NCI-H146 treated with DMSO at 0.1 percent for 48 hours (cell line): ENCODE data around the gene BMPR1B.

Experiments
- DNase-seq: peaks from one replicate; lab custom pipeline; 2025; ENCODE audit not compliant: unreplicated experiment; lab: John Stamatoyannopoulos, UW

Gene BMPR1B

GRCh38 chr4:94909645-94910044 is 151.9 kb downstream of the BMPR1B start:
- DNase-seq: no peak

- no peak for DNase-seq
Measured at GRCh38 chr4:94911106-94911505, 153.4 kb downstream of the BMPR1B start.

- DNase-seq: no peak
Measured at GRCh38 chr4:94912606-94913005, 154.9 kb downstream of the BMPR1B start.

- no peak for DNase-seq
Measured at GRCh38 chr4:94913316-94913715, 155.6 kb downstream of the BMPR1B start.

- no peak for DNase-seq
Measured at GRCh38 chr4:94917146-94917545, 159.4 kb downstream of the BMPR1B start.

GRCh38 chr4:94918543-94918942 is 160.8 kb downstream of the BMPR1B start:
- no peak for DNase-seq

GRCh38 chr4:94920369-94920768 is 162.6 kb downstream of the BMPR1B start:
- no peak for DNase-seq

- DNase-seq: no peak
Measured at GRCh38 chr4:94924566-94924965, 166.8 kb downstream of the BMPR1B start.

- DNase-seq: no peak
Measured at GRCh38 chr4:94925764-94926347, 168.1 kb downstream of the BMPR1B start.

GRCh38 chr4:94926936-94927335 is 169.2 kb downstream of the BMPR1B start:
- no peak for DNase-seq

GRCh38 chr4:94927696-94928095 is 169.9 kb downstream of the BMPR1B start:
- DNase-seq: no peak

GRCh38 chr4:94929696-94930095 is 171.9 kb downstream of the BMPR1B start:
- no peak for DNase-seq

GRCh38 chr4:94931626-94932025 is 173.9 kb downstream of the BMPR1B start:
- DNase-seq: no peak

GRCh38 chr4:94932366-94932765 is 174.6 kb downstream of the BMPR1B start:
- DNase-seq: no peak

- no peak for DNase-seq
Measured at GRCh38 chr4:94933799-94934198, 176.0 kb downstream of the BMPR1B start.

GRCh38 chr4:94934201-94934600 is 176.4 kb downstream of the BMPR1B start:
- DNase-seq: no peak

- no peak for DNase-seq
Measured at GRCh38 chr4:94934864-94935263, 177.1 kb downstream of the BMPR1B start.

GRCh38 chr4:94936854-94937253 is 179.1 kb downstream of the BMPR1B start:
- no peak for DNase-seq

- no peak for DNase-seq
Measured at GRCh38 chr4:94939791-94940519, 182.2 kb downstream of the BMPR1B start.

- no peak for DNase-seq
Measured at GRCh38 chr4:94940520-94940908, 182.8 kb downstream of the BMPR1B start.

- DNase-seq: no peak
Measured at GRCh38 chr4:94941706-94942105, 184.0 kb downstream of the BMPR1B start.

- no peak for DNase-seq
Measured at GRCh38 chr4:94944726-94945125, 187.0 kb downstream of the BMPR1B start.

GRCh38 chr4:94947681-94948108 is 189.9 kb downstream of the BMPR1B start:
- DNase-seq: no peak
